Measurements from ENCODE around the gene RNF151.

The RNF151 gene

GRCh38 chr16:1981398-1981836 is 14.8 kb downstream of the RNF151 start, which contains the start of gene NOXO1:
NOXO1 (minus strand) TSS chr16:1981469; CDS start chr16:1981179, 290 bp downstream.
- peaks cover 8 to 52% (median 26%) of the 10 kb centered on the region in 4 donors for H3K4me1 ChIP-seq
- no peaks in the 10 kb centered on the region for H3K9me3 ChIP-seq
- no peak within 1 kb of the TSS for H3K4me3 ChIP-seq
- intact Hi-C loops (cut with DNase I; ENCODE audit: low total_unique reads) = no loop called here
- H3K27ac ChIP-seq = no peak within 1 kb of the TSS
- TF ChIP-seq CTCF (IDR thresholded peaks at IDR 0.05) = no peak
- peaks cover 0 to 55% of the 10 kb centered on the region in 2 donors for H3K27me3 ChIP-seq
- DNase-seq = no peak
- H3K36me3 ChIP-seq = peaks cover 32 to 38% (median 35%) of the 10 kb centered on the region in 3 donors

GRCh38 chr16:1982013-1982433 is 15.4 kb downstream of the RNF151 start:
- H3K27me3 ChIP-seq = peaks cover 0 to 49% of the 10 kb centered on the region in 2 donors
- no peak for TF ChIP-seq CTCF (IDR thresholded peaks at IDR 0.05)
- no peaks in the 10 kb centered on the region for H3K9me3 ChIP-seq
- H3K4me3 ChIP-seq = no peak overlapping the region
- no peak for DNase-seq
- H3K36me3 ChIP-seq = peaks cover 29 to 38% (median 32%) of the 10 kb centered on the region in 3 donors
- intact Hi-C loops (cut with DNase I; ENCODE audit: low total_unique reads) = no loop called here
- peaks cover 8 to 52% (median 26%) of the 10 kb centered on the region in 4 donors for H3K4me1 ChIP-seq
- H3K27ac ChIP-seq = no peak overlapping the region

GRCh38 chr16:1982991-1983543 is 16.4 kb downstream of the RNF151 start:
- no peak for DNase-seq
- H3K9me3 ChIP-seq = no peaks in the 10 kb centered on the region
- H3K4me3 ChIP-seq = peak overlapping the region; percentile 80 to 88
- no peak for TF ChIP-seq CTCF (IDR thresholded peaks at IDR 0.05)
- peaks cover 0 to 38% of the 10 kb centered on the region in 2 donors for H3K27me3 ChIP-seq
- H3K27ac ChIP-seq = peak overlapping the region; percentile 64 to 80
- peaks cover 8 to 52% (median 26%) of the 10 kb centered on the region in 4 donors for H3K4me1 ChIP-seq
- H3K36me3 ChIP-seq = peaks cover 18 to 36% (median 21%) of the 10 kb centered on the region in 3 donors
- intact Hi-C loops (cut with DNase I; ENCODE audit: low total_unique reads) = no loop called here

- peaks cover 11 to 29% (median 15%) of the 10 kb centered on the region in 3 donors for H3K36me3 ChIP-seq
- H3K9me3 ChIP-seq = no peaks in the 10 kb centered on the region
- peak within 1 kb of the TSS; percentile 80 to 88 for H3K4me3 ChIP-seq
- peaks cover 0 to 37% of the 10 kb centered on the region in 2 donors for H3K27me3 ChIP-seq
- intact Hi-C loops (cut with DNase I; ENCODE audit: low total_unique reads) = no loop called here
- peaks cover 8 to 50% (median 26%) of the 10 kb centered on the region in 4 donors for H3K4me1 ChIP-seq
- peak in 1 of 2 experiments; percentile 22 for TF ChIP-seq CTCF (IDR thresholded peaks at IDR 0.05)
- peak; percentile 85 to 93 for DNase-seq
- H3K27ac ChIP-seq = peak within 1 kb of the TSS; percentile 64 to 80
Observed at GRCh38 chr16:1983544-1984346, 17.1 kb downstream of the RNF151 start, which contains the start of gene GFER. GFER (plus strand) TSS chr16:1984193; CDS start chr16:1984219, 26 bp downstream.

GRCh38 chr16:1984347-1985225 is 17.9 kb downstream of the RNF151 start:
- peak overlapping the region; percentile 80 to 88 for H3K4me3 ChIP-seq
- H3K9me3 ChIP-seq = no peaks in the 10 kb centered on the region
- intact Hi-C loops (cut with DNase I; ENCODE audit: low total_unique reads) = no loop called here
- H3K27me3 ChIP-seq = peaks cover 0 to 37% of the 10 kb centered on the region in 2 donors
- DNase-seq = no peak
- no peak for TF ChIP-seq CTCF (IDR thresholded peaks at IDR 0.05)
- H3K4me1 ChIP-seq = peaks cover 8 to 45% (median 21%) of the 10 kb centered on the region in 4 donors
- H3K36me3 ChIP-seq = peaks cover 11 to 23% (median 11%) of the 10 kb centered on the region in 3 donors
- H3K27ac ChIP-seq = peak overlapping the region; percentile 64 to 80

Data from tibial artery (tissue), 4 donors.